SK-N-SH (cell line): ENCODE measurements around the gene AGBL4.

Source experiments
- CHD2 ChIP-seq: fragments of 150-350 bp; IDR thresholded peaks from 2 replicates; pipeline ENCODE4 v1.6.1; 2018; ENCODE audit warnings: low read length; ENCODE audit not compliant: partially characterized antibody
- CTCF ChIP-seq: fragments of 200-600 bp; sonication (generic); IDR thresholded peaks from 2 replicates; pipeline ENCODE4 v1.6.1; 2017; ENCODE audit warnings: antibody characterized with exemption, mild to moderate bottlenecking, moderate library complexity
- EP300 ChIP-seq, 2 experiments: IDR thresholded peaks; 2 replicates each; pipeline versions ENCODE4 v1.4.0 to v1.6.1; 2012; ENCODE audit warnings: borderline replicate concordance in 1 of 2, low read depth in 1 of 2, low read length in 1 of 2
- NFIC ChIP-seq: IDR thresholded peaks from 2 replicates; pipeline ENCODE4 v1.4.0; 2012; ENCODE audit warnings: borderline replicate concordance
- TEAD4 ChIP-seq: IDR thresholded peaks from 2 replicates; pipeline ENCODE4 v1.4.0; 2012; ENCODE audit warnings: mild to moderate bottlenecking, borderline replicate concordance; ENCODE audit not compliant: insufficient read depth
- ZBTB33 ChIP-seq: IDR thresholded peaks from 2 replicates; pipeline ENCODE4 v1.4.0; 2012; ENCODE audit warnings: low read depth, borderline replicate concordance

GRCh38 chr1:48644905-48645605 is 1378.7 kb downstream of the AGBL4 start:
- no peak for TF ChIP-seq CTCF
- no peak for TF ChIP-seq ZBTB33
- no peak for TF ChIP-seq EP300 (IDR thresholded peaks at IDR 0.05; ENCODE audit: borderline replicate concordance in 1 of 2, low read depth in 1 of 2, low read length in 1 of 2)
- no peak for TF ChIP-seq NFIC
- TF ChIP-seq TEAD4, result no peak
- no peak for TF ChIP-seq CHD2
